ENCODE data around the gene NAXD.

DNA sequence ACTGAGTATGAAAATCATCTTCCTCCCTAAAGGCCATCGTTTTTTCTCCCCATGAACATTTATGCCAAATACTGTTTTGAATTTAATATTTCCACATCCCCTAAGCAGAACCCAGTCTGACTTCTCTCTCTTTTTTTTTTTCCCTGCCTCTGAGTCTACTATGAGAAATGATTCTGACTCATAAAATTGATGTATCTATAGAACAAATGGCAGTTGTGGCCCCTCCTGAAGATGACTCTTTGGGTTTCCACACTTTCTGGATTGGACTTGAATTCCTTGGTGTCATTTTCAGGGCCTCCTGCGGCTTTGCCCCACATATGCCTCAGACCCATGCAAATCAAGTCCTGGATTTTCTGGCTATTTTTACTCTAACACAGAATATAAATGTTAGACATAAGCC, 22.7 kb upstream of the NAXD start:
- TF ChIP-seq, protein P1, sequence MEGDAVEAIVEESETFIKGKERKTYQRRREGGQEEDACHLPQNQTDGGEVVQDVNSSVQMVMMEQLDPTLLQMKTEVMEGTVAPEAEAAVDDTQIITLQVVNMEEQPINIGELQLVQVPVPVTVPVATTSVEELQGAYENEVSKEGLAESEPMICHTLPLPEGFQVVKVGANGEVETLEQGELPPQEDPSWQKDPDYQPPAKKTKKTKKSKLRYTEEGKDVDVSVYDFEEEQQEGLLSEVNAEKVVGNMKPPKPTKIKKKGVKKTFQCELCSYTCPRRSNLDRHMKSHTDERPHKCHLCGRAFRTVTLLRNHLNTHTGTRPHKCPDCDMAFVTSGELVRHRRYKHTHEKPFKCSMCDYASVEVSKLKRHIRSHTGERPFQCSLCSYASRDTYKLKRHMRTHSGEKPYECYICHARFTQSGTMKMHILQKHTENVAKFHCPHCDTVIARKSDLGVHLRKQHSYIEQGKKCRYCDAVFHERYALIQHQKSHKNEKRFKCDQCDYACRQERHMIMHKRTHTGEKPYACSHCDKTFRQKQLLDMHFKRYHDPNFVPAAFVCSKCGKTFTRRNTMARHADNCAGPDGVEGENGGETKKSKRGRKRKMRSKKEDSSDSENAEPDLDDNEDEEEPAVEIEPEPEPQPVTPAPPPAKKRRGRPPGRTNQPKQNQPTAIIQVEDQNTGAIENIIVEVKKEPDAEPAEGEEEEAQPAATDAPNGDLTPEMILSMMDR (conservative IDR thresholded peaks at IDR 0.05; ENCODE audit: low read depth in 2 of 2): no peak
- TF ChIP-seq EZH2 (IDR thresholded peaks at IDR 0.05; ENCODE audit: low read depth, unreplicated experiment) (no peak), EZH2phosphoT487 (IDR thresholded peaks at IDR 0.05; ENCODE audit: unreplicated experiment) (no peak), POLR2AphosphoS5 (IDR thresholded peaks at IDR 0.05; ENCODE audit: low read depth) (no peak), CREB1 (CRISPR knock-in tag; IDR thresholded peaks at IDR 0.05; ENCODE audit: low read depth) (no peak), JUNB (IDR thresholded peaks at IDR 0.05; ENCODE audit: unreplicated experiment) (no peak)

All from GM23338 (cell line).